CD4-positive, CD25-positive, alpha-beta regulatory T cell (primary cell): ENCODE measurements around the gene MFAP3L. TPM values are rescaled to one million over a fixed set of nuclear protein-coding genes. Genes with fewer than 3 reads are reported as not detected.
A peak's percentile ranks its signal among the peaks of the same experiment; 100 is the strongest.

Source experiments
- ATAC-seq, 2 donors: fragments of 150-1000 bp; cut with Tn5 transposase; one replicate each; pipeline ENCODE4 v1.10.0; 2021; ENCODE audit warnings: low read depth in 2 of 2, moderate number of reproducible peaks in 2 of 2, moderate library complexity in 1 of 2
- DNase-seq, 3 donors: peaks; one replicate each; pipeline versions ENCODE4 v3.0.0 to v3.0.0-alpha.2; 2012 to 2022; ENCODE audit warnings: mixed read lengths in 1 of 3
- H3K27ac ChIP-seq: one replicate; pipeline ENCODE4 v1.7.0; 2013; ENCODE audit warnings: mild to moderate bottlenecking, low read length; ENCODE audit not compliant: insufficient read depth, poor library complexity, severe bottlenecking
- H3K27me3 ChIP-seq: one replicate; pipeline ENCODE4 v1.7.0; 2013; ENCODE audit warnings: low read length; ENCODE audit not compliant: control insufficient read depth, insufficient read depth
- H3K36me3 ChIP-seq: one replicate; pipeline ENCODE4 v1.7.0; 2013; ENCODE audit warnings: mild to moderate bottlenecking, low read length, moderate library complexity; ENCODE audit not compliant: control insufficient read depth, insufficient read depth
- H3K4me1 ChIP-seq: 2 replicates; pipeline ENCODE4 v1.7.0; 2013; ENCODE audit warnings: mild to moderate bottlenecking, low read length; ENCODE audit not compliant: insufficient read depth, control insufficient read depth, poor library complexity, severe bottlenecking
- H3K4me3 ChIP-seq: one replicate; pipeline ENCODE4 v1.7.0; 2013; ENCODE audit warnings: low read depth, mild to moderate bottlenecking, low read length, moderate library complexity
- H3K9me3 ChIP-seq, 2 experiments: 1 replicate in 1 of 2; 2 replicates in 1 of 2; pipeline ENCODE4 v1.7.0; 2013; ENCODE audit warnings: low read length in 2 of 2, mild to moderate bottlenecking in 1 of 2, moderate library complexity in 1 of 2; ENCODE audit not compliant: control insufficient read depth in 2 of 2
- H3K27ac Mint-ChIP-seq, 3 donors: one replicate each; pipeline ENCODE4 v1.8.0; 2020 to 2022; ENCODE audit warnings: mild to moderate bottlenecking in 3 of 3, mixed read lengths in 3 of 3, moderate library complexity in 2 of 3
- H3K27me3 Mint-ChIP-seq: one replicate; pipeline ENCODE4 v1.8.0; 2022; ENCODE audit warnings: mild to moderate bottlenecking, mixed read lengths
- H3K36me3 Mint-ChIP-seq: one replicate; pipeline ENCODE4 v1.8.0; 2020; ENCODE audit warnings: mixed read lengths
- H3K4me1 Mint-ChIP-seq, 4 donors: one replicate each; pipeline ENCODE4 v1.8.0; 2020 to 2022; ENCODE audit warnings: mixed read lengths in 4 of 4, mild to moderate bottlenecking in 1 of 4
- H3K4me3 Mint-ChIP-seq, 4 donors: one replicate each; pipeline ENCODE4 v1.8.0; 2020 to 2022; ENCODE audit warnings: mild to moderate bottlenecking in 4 of 4, mixed read lengths in 4 of 4, moderate library complexity in 3 of 4
- H3K9me3 Mint-ChIP-seq, 7 donors: one replicate each; pipeline ENCODE4 v1.8.0; 2020 to 2022; ENCODE audit warnings: mixed read lengths in 7 of 7, mild to moderate bottlenecking in 3 of 7, moderate library complexity in 2 of 7
- polyA plus RNA-seq, 4 donors: library from polyadenylated mRNA; unstranded; fragments of 300-500 nt; fragmentation: Illumina TruSeq; gene quantifications; one replicate each; pipeline ENCODE4 v1.2.3, GENCODE V29; 2021
- total RNA-seq: library from RNA; stranded (reverse); gene quantifications from one replicate; pipeline ENCODE4 v1.2.3, GENCODE V29; 2022

Gene MFAP3L
- total and polyA plus RNA-seq, 5 donors from 2014 or later, result 0.28 to 3.4 (median 0.82) TPM; not detected in 2

- Histone ChIP-seq H3K27ac (no peak overlapping the region), H3K4me3 (no peak overlapping the region), H3K27me3 (peaks cover 1% of the 10 kb centered on the region), H3K4me1 (no peaks in the 10 kb centered on the region), H3K36me3 (no peaks in the 10 kb centered on the region), H3K9me3 (no peaks in the 10 kb centered on the region)
- Mint-ChIP-seq H3K9me3 (peaks cover 0 to 1% (median 0%) of the 10 kb centered on the region in 7 donors), H3K27ac (peak overlapping the region in 1 of 3 donors; percentile 62), H3K4me3 (no peak overlapping the region), H3K36me3 (no peaks in the 10 kb centered on the region), H3K4me1 (no peaks in the 10 kb centered on the region), H3K27me3 (peaks cover 22% of the 10 kb centered on the region)
- no peak for ATAC-seq
- DNase-seq, result no peak
Observed at GRCh38 chr4:170017252-170017651, 8.9 kb downstream of the MFAP3L start.

DNA sequence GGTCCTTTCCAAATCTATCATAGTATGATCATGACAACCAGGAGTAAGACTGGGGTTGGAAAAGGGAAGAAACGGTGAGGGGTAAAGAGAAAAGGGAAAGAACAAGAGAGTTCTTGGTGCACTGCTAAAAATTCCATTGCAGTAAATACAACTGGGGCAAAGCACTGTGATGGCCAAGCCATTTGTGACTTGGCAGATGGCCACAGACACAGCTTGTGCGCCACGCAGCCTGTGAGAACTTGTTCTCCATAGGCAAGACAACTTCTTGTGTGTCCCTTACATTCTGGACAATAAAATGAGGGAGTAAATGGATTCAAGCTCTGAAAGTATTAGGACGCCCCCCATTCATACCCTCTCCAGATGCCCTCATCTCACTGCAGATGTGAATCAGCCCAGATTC, 10.9 kb downstream of the MFAP3L start:
- H3K4me3 Mint-ChIP-seq, result no peak overlapping the region
- no peaks in the 10 kb centered on the region for H3K4me1 ChIP-seq
- peaks cover 1% of the 10 kb centered on the region for H3K27me3 ChIP-seq
- no peaks in the 10 kb centered on the region for H3K36me3 Mint-ChIP-seq
- H3K27ac Mint-ChIP-seq, result no peak overlapping the region
- H3K36me3 ChIP-seq, result no peaks in the 10 kb centered on the region
- H3K4me3 ChIP-seq, result no peak overlapping the region
- H3K4me1 Mint-ChIP-seq, result no peaks in the 10 kb centered on the region
- no peaks in the 10 kb centered on the region for H3K9me3 ChIP-seq
- no peaks in the 10 kb centered on the region for H3K9me3 Mint-ChIP-seq
- ATAC-seq (no peak), DNase-seq (no peak)
- peaks cover 8% of the 10 kb centered on the region for H3K27me3 Mint-ChIP-seq
- H3K27ac ChIP-seq, result no peak overlapping the region

- H3K36me3 ChIP-seq, result no peaks in the 10 kb centered on the region
- no peaks in the 10 kb centered on the region for H3K36me3 Mint-ChIP-seq
- no peaks in the 10 kb centered on the region for H3K4me1 Mint-ChIP-seq
- H3K9me3 ChIP-seq, result no peaks in the 10 kb centered on the region
- DNase-seq (no peak), ATAC-seq (no peak)
- no peak overlapping the region for H3K27ac Mint-ChIP-seq
- no peaks in the 10 kb centered on the region for H3K4me1 ChIP-seq
- H3K27me3 ChIP-seq, result peaks cover 1% of the 10 kb centered on the region
- H3K9me3 Mint-ChIP-seq, result no peaks in the 10 kb centered on the region
- H3K4me3 Mint-ChIP-seq, result no peak overlapping the region
- H3K27me3 Mint-ChIP-seq, result peaks cover 8% of the 10 kb centered on the region
- no peak overlapping the region for H3K4me3 ChIP-seq
- H3K27ac ChIP-seq, result no peak overlapping the region
Observed at GRCh38 chr4:170014359-170015011, 11.7 kb downstream of the MFAP3L start.

GRCh38 chr4:170012629-170012958, 13.6 kb downstream of the MFAP3L start:
- Mint-ChIP-seq H3K27ac (no peak overlapping the region), H3K4me1 (peaks cover 0 to 7% (median 0%) of the 10 kb centered on the region in 4 donors), H3K4me3 (no peak overlapping the region), H3K27me3 (peaks cover 6% of the 10 kb centered on the region), H3K36me3 (no peaks in the 10 kb centered on the region), H3K9me3 (no peaks in the 10 kb centered on the region)
- Histone ChIP-seq H3K4me3 (no peak overlapping the region), H3K36me3 (no peaks in the 10 kb centered on the region), H3K27me3 (peaks cover under 1% of the 10 kb centered on the region), H3K27ac (no peak overlapping the region), H3K4me1 (no peaks in the 10 kb centered on the region), H3K9me3 (no peaks in the 10 kb centered on the region)
- no peak for DNase-seq
- no peak for ATAC-seq

DNA sequence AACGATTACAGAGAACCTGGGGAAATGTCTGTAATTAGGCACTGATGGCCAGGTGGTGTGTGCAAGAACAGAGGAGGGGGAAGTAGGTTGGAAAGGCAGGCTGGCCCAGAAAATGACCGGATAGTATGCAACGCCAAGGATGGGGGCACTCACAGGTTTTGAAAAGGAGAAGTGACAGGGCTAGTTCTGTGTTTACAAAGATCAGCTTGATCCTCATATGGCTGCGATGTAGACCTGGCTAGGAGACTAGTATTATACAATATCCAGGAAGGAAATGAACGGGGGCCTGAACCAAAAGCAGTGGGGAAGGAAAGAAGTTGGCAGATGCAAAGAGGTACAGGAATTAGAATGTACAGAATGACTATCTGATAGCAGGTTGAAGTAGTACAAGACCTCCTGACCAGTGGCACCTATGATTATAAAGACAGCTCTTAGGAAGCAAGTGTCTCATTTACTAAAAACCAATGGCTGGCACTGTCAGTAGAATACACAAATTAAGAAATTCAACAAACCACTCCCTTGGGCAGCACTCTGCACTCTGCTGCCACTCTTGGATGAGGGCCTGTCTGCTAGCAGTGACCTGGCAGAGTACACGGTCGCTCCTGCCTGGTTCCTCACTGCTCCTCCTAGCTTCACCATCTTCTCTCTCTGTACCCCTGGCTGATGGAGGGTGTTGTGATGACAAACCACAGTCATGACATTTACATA, 14.1 kb downstream of the MFAP3L start:
- peaks cover 0 to 8% (median 0%) of the 10 kb centered on the region in 4 donors for H3K4me1 Mint-ChIP-seq
- no peak overlapping the region for H3K4me3 Mint-ChIP-seq

DNA sequence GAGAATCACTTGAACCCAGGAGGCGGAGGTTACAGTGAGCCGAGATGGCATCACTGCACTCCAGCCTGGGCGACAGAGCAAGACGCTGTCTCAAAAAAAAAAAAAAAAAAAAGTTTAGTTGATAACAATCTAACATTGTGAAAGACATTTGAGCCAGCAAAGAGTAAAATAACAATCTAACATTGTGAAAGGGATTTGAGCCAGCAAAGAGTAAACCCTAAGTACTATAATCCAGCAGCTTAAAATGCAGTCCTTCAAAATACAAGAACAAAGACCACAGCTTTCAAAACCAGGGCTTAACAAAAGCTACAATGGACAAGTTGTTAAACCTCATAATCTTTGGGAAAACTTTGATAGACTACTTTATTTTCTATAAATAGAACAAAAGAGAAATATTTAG, 16.9 kb downstream of the MFAP3L start:
- no peaks in the 10 kb centered on the region for H3K9me3 ChIP-seq
- Mint-ChIP-seq H3K9me3 (no peaks in the 10 kb centered on the region), H3K4me3 (no peak overlapping the region), H3K4me1 (peaks cover 0 to 8% (median 0%) of the 10 kb centered on the region in 4 donors), H3K36me3 (no peaks in the 10 kb centered on the region), H3K27me3 (peaks cover 4% of the 10 kb centered on the region), H3K27ac (no peak overlapping the region)
- H3K36me3 ChIP-seq, result no peaks in the 10 kb centered on the region
- H3K4me1 ChIP-seq, result no peaks in the 10 kb centered on the region
- H3K27me3 ChIP-seq, result no peaks in the 10 kb centered on the region
- no peak for DNase-seq
- no peak overlapping the region for H3K4me3 ChIP-seq
- H3K27ac ChIP-seq, result no peak overlapping the region
- ATAC-seq, result no peak

More for the DNA sequence above, 14.1 kb downstream of the MFAP3L start:
- Mint-ChIP-seq H3K36me3 (no peaks in the 10 kb centered on the region), H3K27ac (no peak overlapping the region), H3K27me3 (peaks cover 4% of the 10 kb centered on the region), H3K9me3 (no peaks in the 10 kb centered on the region)
- no peaks in the 10 kb centered on the region for H3K36me3 ChIP-seq
- no peaks in the 10 kb centered on the region for H3K9me3 ChIP-seq
- H3K4me3 ChIP-seq, result no peak overlapping the region
- ATAC-seq, result no peak
- H3K27ac ChIP-seq, result no peak overlapping the region
- H3K27me3 ChIP-seq, result no peaks in the 10 kb centered on the region
- DNase-seq, result no peak
- no peaks in the 10 kb centered on the region for H3K4me1 ChIP-seq

DNA sequence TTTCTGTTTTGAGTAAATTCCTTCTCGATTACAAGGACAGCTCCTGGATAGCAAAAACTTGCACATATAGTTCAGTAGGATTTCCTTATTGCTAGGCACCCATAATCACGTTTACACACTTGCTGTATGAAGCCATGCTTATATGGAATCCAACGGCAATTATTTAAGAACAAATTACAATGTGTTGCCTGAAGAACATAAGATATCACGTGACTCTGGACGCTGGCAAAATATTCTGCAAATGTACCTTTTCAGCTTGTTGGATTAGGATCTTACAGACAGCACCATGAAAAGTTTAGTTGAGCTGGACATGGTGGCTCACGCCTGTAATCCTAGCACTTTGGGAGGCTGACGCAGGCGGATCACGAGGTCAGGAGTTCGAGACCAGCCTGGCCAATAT, 17.4 kb downstream of the MFAP3L start:
- Histone ChIP-seq H3K27ac (no peak overlapping the region), H3K36me3 (no peaks in the 10 kb centered on the region), H3K4me3 (no peak overlapping the region), H3K9me3 (no peaks in the 10 kb centered on the region), H3K4me1 (no peaks in the 10 kb centered on the region), H3K27me3 (no peaks in the 10 kb centered on the region)
- no peak for DNase-seq
- Mint-ChIP-seq H3K9me3 (no peaks in the 10 kb centered on the region), H3K4me3 (no peak overlapping the region), H3K36me3 (no peaks in the 10 kb centered on the region), H3K27ac (no peak overlapping the region), H3K4me1 (peaks cover 0 to 8% (median 0%) of the 10 kb centered on the region in 4 donors), H3K27me3 (peaks cover 4% of the 10 kb centered on the region)
- ATAC-seq, result no peak

GRCh38 chr4:170008371-170008770, 17.8 kb downstream of the MFAP3L start:
- no peaks in the 10 kb centered on the region for H3K27me3 ChIP-seq
- H3K9me3 Mint-ChIP-seq, result no peaks in the 10 kb centered on the region
- H3K27me3 Mint-ChIP-seq, result peaks cover 4% of the 10 kb centered on the region
- H3K36me3 ChIP-seq, result no peaks in the 10 kb centered on the region
- H3K9me3 ChIP-seq, result no peaks in the 10 kb centered on the region
- H3K27ac Mint-ChIP-seq, result no peak overlapping the region
- no peak for ATAC-seq
- no peak for DNase-seq
- peaks cover 0 to 8% (median 0%) of the 10 kb centered on the region in 4 donors for H3K4me1 Mint-ChIP-seq
- no peak overlapping the region for H3K27ac ChIP-seq
- H3K36me3 Mint-ChIP-seq, result no peaks in the 10 kb centered on the region
- H3K4me3 Mint-ChIP-seq, result no peak overlapping the region
- no peak overlapping the region for H3K4me3 ChIP-seq
- no peaks in the 10 kb centered on the region for H3K4me1 ChIP-seq
